GM12878 (cell line): ENCODE measurements around the gene ITPR3. TPM values are rescaled to one million over a fixed set of nuclear protein-coding genes. Genes with fewer than 3 reads are reported as not detected.
A peak's percentile ranks its signal among the peaks of the same experiment; 100 is the strongest.

Source experiments
- ATAC-seq: fragments of 200-7000 bp; cut with Tn5 transposase; 3 replicates; pipeline ENCODE4 v1.9.1; 2020; ENCODE audit warnings: mild to moderate bottlenecking, moderate library complexity
- BruUV-seq: library from RNA; stranded (reverse); fragments of 400-500 nt; replicated peaks from 2 replicates; lab custom pipeline; 2021; lab: Mats Ljungman, UMichigan
- CTCF ChIA-PET: fragments of 300-600 bp; sonication (Branson Sonifier 250); formaldehyde crosslinking; extraction: SDS; loops from one replicate; lab custom pipeline; 2021; ENCODE audit warnings: inconsistent platforms; lab: Yijun Ruan, JAX
- POLR2A ChIA-PET: fragments of 350-600 bp; formaldehyde crosslinking; extraction: SDS; loops from one replicate; lab custom pipeline; 2021; ENCODE audit warnings: inconsistent platforms; lab: Charles Lee
- RAD21 ChIA-PET: fragments of 300-600 bp; sonication (Branson Sonifier 250); formaldehyde crosslinking; loops from one replicate; lab custom pipeline; 2023; ENCODE audit warnings: antibody characterized with exemption; ENCODE audit not compliant: unreplicated experiment; lab: Charles Lee
- SMC1A ChIA-PET: fragments of 300-600 bp; sonication (Branson Sonifier 250); formaldehyde crosslinking; loops from one replicate; lab custom pipeline; 2023; ENCODE audit not compliant: unreplicated experiment, uncharacterized antibody; lab: Charles Lee
- DNase-seq: peaks from one replicate; pipeline ENCODE4 v3.0.0-alpha.2; 2011; ENCODE audit warnings: low read depth, low spot score
- FAIRE-seq: peaks from 3 replicates; lab custom pipeline; 2011; peaks lifted over from hg19 to GRCh38; lab: Jason Lieb, UNC
- H2AFZ ChIP-seq: 2 replicates; pipeline ENCODE4 v1.6.0; 2011; ENCODE audit warnings: low read depth, low read length, control low read depth; ENCODE audit not compliant: control insufficient read depth
- H3K27ac ChIP-seq: 2 replicates; pipeline ENCODE4 v1.5.1; 2011; ENCODE audit warnings: control low read depth; ENCODE audit not compliant: control insufficient read depth, insufficient read depth
- H3K27me3 ChIP-seq, 2 experiments: replicated peaks in 1 of 2; 2 replicates each; pipeline versions ENCODE4 v1.6.0 to v1.6.1; 2011; ENCODE audit warnings: low read length in 1 of 2; ENCODE audit not compliant: control insufficient read depth in 2 of 2, insufficient read depth in 2 of 2
- H3K36me3 ChIP-seq, 2 experiments: 2 replicates each; pipeline ENCODE4 v1.5.1; 2011; ENCODE audit warnings: low read length in 1 of 2; ENCODE audit not compliant: control insufficient read depth in 2 of 2, insufficient read depth in 2 of 2
- H3K4me1 ChIP-seq: 2 replicates; pipeline ENCODE4 v1.6.1; 2011; ENCODE audit warnings: mild to moderate bottlenecking, low read length, moderate library complexity, mixed read lengths; ENCODE audit not compliant: control insufficient read depth, insufficient read depth
- H3K4me2 ChIP-seq: 2 replicates; pipeline ENCODE4 v1.6.0; 2011; ENCODE audit warnings: control low read depth; ENCODE audit not compliant: control insufficient read depth, insufficient read depth
- H3K4me3 ChIP-seq: fragments of 200-600 bp; sonication (generic); 2 replicates; pipeline ENCODE4 v1.5.1; 2016
- H3K79me2 ChIP-seq: 2 replicates; pipeline ENCODE4 v1.6.0; 2011; ENCODE audit warnings: low read length; ENCODE audit not compliant: control insufficient read depth, insufficient read depth
- H3K9ac ChIP-seq: 2 replicates; pipeline ENCODE4 v1.8.0; 2011; ENCODE audit warnings: low read length, control low read depth, mixed read lengths; ENCODE audit not compliant: control insufficient read depth, insufficient read depth
- H3K9me3 ChIP-seq: replicated peaks from 3 replicates; pipeline ENCODE4 v1.5.1; 2011; ENCODE audit warnings: mild to moderate bottlenecking, low read length; ENCODE audit not compliant: control insufficient read depth, insufficient read depth
- H4K20me1 ChIP-seq: 2 replicates; pipeline ENCODE4 v1.6.0; 2011; ENCODE audit not compliant: control insufficient read depth, insufficient read depth
- HDGF ChIP-seq: fragments of 450-650 bp; IDR thresholded peaks from 2 replicates; pipeline ENCODE4 v1.6.1; 2016; ENCODE audit warnings: antibody characterized with exemption
- HSF1 ChIP-seq: fragments of 150-350 bp; IDR thresholded peaks from 2 replicates; pipeline ENCODE4 v1.6.1; 2014; ENCODE audit warnings: mild to moderate bottlenecking, low read depth, low read length
- JUND ChIP-seq: IDR thresholded peaks from 2 replicates; pipeline ENCODE4 v1.6.1; 2012; ENCODE audit warnings: low read depth, mild to moderate bottlenecking, low read length, improper control_type of control experiment, moderate library complexity
- MXI1 ChIP-seq: fragments of 150-350 bp; IDR thresholded peaks from 2 replicates; pipeline ENCODE4 v1.6.1; 2011; ENCODE audit warnings: low read depth, mild to moderate bottlenecking, inconsistent platforms, low read length, improper control_type of control experiment
- NFIC ChIP-seq: IDR thresholded peaks from 2 replicates; pipeline ENCODE4 v1.6.1; 2012; ENCODE audit warnings: low read depth, mild to moderate bottlenecking, inconsistent platforms, low read length, moderate library complexity
- RAD21 ChIP-seq: IDR thresholded peaks from 2 replicates; pipeline ENCODE4 v1.6.1; 2011; ENCODE audit warnings: mild to moderate bottlenecking, low read depth, low read length, moderate library complexity; ENCODE audit not compliant: insufficient read depth
- SREBF2 ChIP-seq: IDR thresholded peaks from 2 replicates; pipeline ENCODE4 v1.6.1; 2012; ENCODE audit warnings: mild to moderate bottlenecking, low read length
- SUZ12 ChIP-seq: fragments of 200-600 bp; sonication (generic); IDR thresholded peaks from one replicate; pipeline ENCODE4 v1.6.1; 2018; ENCODE audit warnings: antibody characterized with exemption, mild to moderate bottlenecking; ENCODE audit not compliant: unreplicated experiment
- ZNF217 ChIP-seq: fragments of 450-650 bp; IDR thresholded peaks from 2 replicates; pipeline ENCODE4 v1.6.1; 2017; ENCODE audit warnings: antibody characterized with exemption, mild to moderate bottlenecking
- ZNF24 ChIP-seq: fragments of 450-650 bp; IDR thresholded peaks from 2 replicates; pipeline ENCODE4 v1.6.1; 2017; ENCODE audit warnings: antibody characterized with exemption, mild to moderate bottlenecking
- WGBS: methylation state at CpG from one replicate; pipeline ENCODE4 v1.1.6; 2016; ENCODE audit warnings: low lambda C conversion rate; ENCODE audit not compliant: insufficient replicate concordance, insufficient coverage; ENCODE audit errors: missing lambda C conversion rate; 5-methylcytosine and 5-hydroxymethylcytosine counted together
- in situ Hi-C: fragments of 300-500 bp; cut with MboI; formaldehyde crosslinking; loops from 9 replicates; pipeline ENCODE4 v1.14.3; 2018; ENCODE audit warnings: mixed read lengths
- intact Hi-C: fragments of 100-400 bp; cut with micrococcal nuclease; formaldehyde crosslinking; loops from one replicate; pipeline ENCODE4 v1.14.2; 2022; ENCODE audit not compliant: unreplicated experiment
- polyA plus RNA-seq, 11 experiments: library from polyadenylated mRNA; depleted of rRNA in 4 of 11; unstranded in 6 of 11; stranded (reverse) in 5 of 11; fragments of >200 nt; fragmentation: Nextera tagmentation in 4 of 11; fragmentation: Illumina TruSeq in 1 of 11; extraction: Ambion mirVana in 4 of 11; extraction: Trizol in 1 of 11; gene quantifications; 1 replicate in 1 of 11; 2 replicates in 10 of 11; pipeline versions ENCODE4 v1.2.1 to v1.2.3, GENCODE V29; 2011 to 2016; ENCODE audit warnings: inconsistent platforms in 2 of 11, missing spikeins in 2 of 11, low read depth in 1 of 11
- total RNA-seq, 4 experiments: library from RNA; depleted of rRNA in 3 of 4; stranded (reverse); fragments of >200 nt in 3 of 4; fragmentation: Illumina TruSeq in 1 of 4; extraction: Trizol in 1 of 4; gene quantifications; 2 replicates each; pipeline versions ENCODE4 v1.2.1 to v1.2.3, GENCODE V29; 2013 to 2021
- TF ChIP-seq, protein P1 (sequence below): fragments of 450-650 bp; formaldehyde crosslinking; IDR thresholded peaks from 2 replicates; pipeline ENCODE4 v1.4.0; 2022; ENCODE audit warnings: mild to moderate bottlenecking, moderate library complexity
- TF ChIP-seq, protein P2 (sequence below): IDR thresholded peaks from 2 replicates; pipeline ENCODE4 v1.6.1; 2011; ENCODE audit warnings: borderline replicate concordance, low read depth, mild to moderate bottlenecking, moderate library complexity, low read length; ENCODE audit not compliant: insufficient read depth, poor library complexity, severe bottlenecking

Gene ITPR3
- total and polyA plus RNA-seq, 10 of the 15 experiments (the other 5 are each of a cell fraction or from before 2014, with no cell fraction given): 0.32 to 34.0 (median 11.9) TPM

DNA sequence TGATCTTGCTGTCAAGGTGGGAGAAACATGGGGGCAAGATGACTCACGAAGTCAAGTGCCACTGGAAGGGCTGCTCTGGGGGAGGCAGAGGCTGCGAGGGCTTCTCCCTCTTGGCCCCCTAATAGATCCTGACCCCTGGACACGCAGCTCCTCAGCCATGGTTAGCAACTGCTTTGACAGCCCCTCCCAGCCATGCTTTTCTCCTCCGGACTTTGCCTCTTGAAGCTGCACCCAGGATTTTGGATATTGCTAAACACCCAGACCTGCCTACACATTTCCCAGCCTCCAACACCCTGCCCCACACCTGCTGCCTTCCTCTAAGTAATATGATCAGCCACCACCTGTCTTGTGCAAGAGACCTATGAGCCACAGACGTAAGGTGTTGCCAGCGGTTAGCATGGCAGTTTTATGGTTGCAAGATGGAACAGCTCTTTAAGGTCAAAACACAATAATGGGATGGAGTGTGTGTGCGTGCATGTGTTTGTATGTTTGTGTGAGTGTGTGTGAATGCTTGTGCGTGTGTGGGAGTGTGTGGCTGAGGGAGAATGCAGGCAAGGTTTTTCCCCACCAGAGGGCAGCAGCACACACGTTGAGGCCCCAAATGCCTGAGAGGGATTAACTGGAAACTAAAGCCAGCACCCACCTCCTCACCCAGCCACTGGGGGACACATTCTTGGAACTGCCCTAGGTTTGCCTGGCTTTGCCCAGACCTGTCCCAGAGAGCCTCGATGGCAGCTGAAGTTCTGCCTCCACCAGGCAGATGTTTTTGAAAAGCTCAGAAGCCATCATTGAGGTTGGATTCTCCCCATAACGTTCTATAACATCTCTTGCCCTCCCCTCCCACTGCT lies 123.1 kb downstream of the ITPR3 start (continued):
- TF ChIP-seq HDGF (0 out of 2 replicates have a peak, but pooled peaks have one; percentile 44), NFIC (no peak), RAD21 (peak; percentile 62), SUZ12 (no peak), JUND (no peak), ZNF24 (no peak), ZNF217 (no peak), MXI1 (no peak), SREBF2 (no peak)

GRCh38 chr6:33744895-33745546 lies 123.9 kb downstream of the ITPR3 start:
- no peaks in the 10 kb centered on the region for H3K79me2 ChIP-seq
- no peak overlapping the region for H3K4me2 ChIP-seq
- ChIA-PET POLR2A (interaction anchor here (0.6 kb wide), 1 partner anchor 163 kb away, joined by 7 read pairs; no protein-coding TSS in a partner anchor), RAD21 (interaction anchor here (0.6 to 1.5 kb wide), 6 partner anchors 30 to 531 kb away, joined by 3 to 5 read pairs (median 3); partner anchors contain the start of gene UQCC2), CTCF (interaction anchor here (0.6 to 7.2 kb wide), 13 partner anchors 11 to 1353 kb away, joined by 3 to 46 read pairs (median 5); partner anchors contain the start of gene UQCC2), SMC1A (interaction anchor here (0.7 to 1.1 kb wide), 4 partner anchors 32 to 155 kb away, joined by 3 to 4 read pairs (median 3); partner anchors contain the start of gene UQCC2)
- intact Hi-C loops (loop anchor here (1.0 kb wide), 2 partner anchors 160 to 409 kb away; no protein-coding TSS in a partner anchor), in situ Hi-C loops (no loop called here)
- no peaks in the 10 kb centered on the region for H3K36me3 ChIP-seq
- no peak overlapping the region for H3K9ac ChIP-seq
- WGBS: 34% methylated on average over 12 of the region's 13 CpGs
- H3K9me3 ChIP-seq: no peaks in the 10 kb centered on the region
- BruUV-seq: no TSS peak
- H3K4me3 ChIP-seq: no peak overlapping the region
- H3K27me3 ChIP-seq: no peaks in the 10 kb centered on the region; a peak in 1 of 4 replicates
- ATAC-seq: peak; percentile 24
- no peak for DNase-seq
- H2AFZ ChIP-seq: no peak overlapping the region
- H3K27ac ChIP-seq: no peak overlapping the region
- H3K4me1 ChIP-seq: no peaks in the 10 kb centered on the region
- FAIRE-seq: no peak
- H4K20me1 ChIP-seq: no peaks in the 10 kb centered on the region
- TF ChIP-seq, protein P1, sequence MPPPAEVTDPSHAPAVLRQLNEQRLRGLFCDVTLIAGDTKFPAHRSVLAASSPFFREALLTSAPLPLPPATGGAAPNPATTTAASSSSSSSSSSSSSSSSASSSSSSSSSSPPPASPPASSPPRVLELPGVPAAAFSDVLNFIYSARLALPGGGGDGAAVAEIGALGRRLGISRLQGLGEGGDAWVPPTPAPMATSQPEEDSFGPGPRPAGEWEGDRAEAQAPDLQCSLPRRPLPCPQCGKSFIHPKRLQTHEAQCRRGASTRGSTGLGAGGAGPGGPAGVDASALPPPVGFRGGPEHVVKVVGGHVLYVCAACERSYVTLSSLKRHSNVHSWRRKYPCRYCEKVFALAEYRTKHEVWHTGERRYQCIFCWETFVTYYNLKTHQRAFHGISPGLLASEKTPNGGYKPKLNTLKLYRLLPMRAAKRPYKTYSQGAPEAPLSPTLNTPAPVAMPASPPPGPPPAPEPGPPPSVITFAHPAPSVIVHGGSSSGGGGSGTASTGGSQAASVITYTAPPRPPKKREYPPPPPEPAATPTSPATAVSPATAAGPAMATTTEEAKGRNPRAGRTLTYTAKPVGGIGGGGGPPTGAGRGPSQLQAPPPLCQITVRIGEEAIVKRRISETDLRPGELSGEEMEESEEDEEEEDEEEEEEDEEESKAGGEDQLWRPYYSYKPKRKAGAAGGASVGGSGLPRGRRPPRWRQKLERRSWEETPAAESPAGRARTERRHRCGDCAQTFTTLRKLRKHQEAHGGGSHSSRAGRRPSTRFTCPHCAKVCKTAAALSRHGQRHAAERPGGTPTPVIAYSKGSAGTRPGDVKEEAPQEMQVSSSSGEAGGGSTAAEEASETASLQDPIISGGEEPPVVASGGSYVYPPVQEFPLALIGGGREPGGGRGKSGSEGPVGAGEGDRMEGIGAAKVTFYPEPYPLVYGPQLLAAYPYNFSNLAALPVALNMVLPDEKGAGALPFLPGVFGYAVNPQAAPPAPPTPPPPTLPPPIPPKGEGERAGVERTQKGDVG (CRISPR knock-in tag): no peak
- TF ChIP-seq, protein P2, sequence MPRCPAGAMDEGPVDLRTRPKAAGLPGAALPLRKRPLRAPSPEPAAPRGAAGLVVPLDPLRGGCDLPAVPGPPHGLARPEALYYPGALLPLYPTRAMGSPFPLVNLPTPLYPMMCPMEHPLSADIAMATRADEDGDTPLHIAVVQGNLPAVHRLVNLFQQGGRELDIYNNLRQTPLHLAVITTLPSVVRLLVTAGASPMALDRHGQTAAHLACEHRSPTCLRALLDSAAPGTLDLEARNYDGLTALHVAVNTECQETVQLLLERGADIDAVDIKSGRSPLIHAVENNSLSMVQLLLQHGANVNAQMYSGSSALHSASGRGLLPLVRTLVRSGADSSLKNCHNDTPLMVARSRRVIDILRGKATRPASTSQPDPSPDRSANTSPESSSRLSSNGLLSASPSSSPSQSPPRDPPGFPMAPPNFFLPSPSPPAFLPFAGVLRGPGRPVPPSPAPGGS: no peak
- TF ChIP-seq HSF1: no peak
